ENCODE measurements around the gene PPARA. TPM values are rescaled to one million over a fixed set of nuclear protein-coding genes. Genes with fewer than 3 reads are reported as not detected.

The PPARA gene
- total RNA-seq, 1 experiment from 2014 or later = 10.7 TPM

DNA sequence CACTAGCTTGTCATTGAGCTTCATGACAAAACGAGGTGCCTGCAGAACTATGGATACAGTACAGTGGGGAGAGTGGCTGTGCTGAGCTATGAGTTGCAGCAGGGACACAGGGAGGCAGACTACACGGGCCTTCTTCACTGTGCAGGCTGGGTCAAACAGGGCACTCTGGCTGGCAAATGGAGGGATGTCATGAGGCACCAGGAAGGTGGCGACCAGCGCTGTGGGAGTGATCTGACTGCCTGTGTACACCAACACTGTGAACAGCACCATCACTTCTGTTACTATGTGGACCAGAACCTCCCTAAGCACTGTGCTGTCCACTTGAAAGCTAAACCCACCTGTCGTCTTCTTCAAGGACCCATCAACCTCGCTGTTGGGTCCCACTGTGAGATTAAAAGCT, 109.7 kb downstream of the PPARA start:
- TF ChIP-seq REST (IDR thresholded peaks at IDR 0.05; ENCODE audit: insufficient read depth in 1 of 2, low read depth in 2 of 2, low read length in 1 of 2) (no peak), POLR2AphosphoS5 (IDR thresholded peaks at IDR 0.05; ENCODE audit: low read depth, low read length) (no peak), TCF7L2 (IDR thresholded peaks at IDR 0.05; ENCODE audit: low read depth, low read length) (no peak), SIN3A (IDR thresholded peaks at IDR 0.05; ENCODE audit: borderline replicate concordance, insufficient read depth, low read depth, low read length) (no peak), CTCF (IDR thresholded peaks at IDR 0.05) (no peak)
- ATAC-seq = no peak
- no peak overlapping the region for H3K27ac ChIP-seq (ENCODE audit: low read length)
- H3K9me3 ChIP-seq (ENCODE audit: control insufficient read depth, insufficient read depth, low read depth, low read length) = no peaks in the 10 kb centered on the region
- intact Hi-C loops (cut with micrococcal nuclease; ENCODE audit: unreplicated experiment) = no loop called here
- POLR2A ChIA-PET = no interaction called here
- no peak overlapping the region for H3K4me3 ChIP-seq (ENCODE audit: low read depth in 2 of 2, low read length in 2 of 2)
- H3K27me3 ChIP-seq (ENCODE audit: control insufficient read depth, insufficient read depth, low read length) = no peaks in the 10 kb centered on the region
- H3K36me3 ChIP-seq (ENCODE audit: control insufficient read depth, insufficient read depth, low read length) = no peaks in the 10 kb centered on the region
- DNase-seq (ENCODE audit: low read depth, low spot score) = no peak
- H3K4me1 ChIP-seq (ENCODE audit: control insufficient read depth, insufficient read depth, low read length) = no peaks in the 10 kb centered on the region
- BruUV-seq (replicated peaks) = no TSS peak
- in situ Hi-C loops (cut with HindIII; ENCODE audit: low pct_unique_long_range_greater_than_20kb, low sequenced_read_pairs) = no loop called here
- CTCF ChIA-PET = no interaction called here

- no peaks in the 10 kb centered on the region for H3K27me3 ChIP-seq (ENCODE audit: control insufficient read depth, insufficient read depth, low read length)
- CTCF ChIA-PET = no interaction called here
- H3K36me3 ChIP-seq (ENCODE audit: control insufficient read depth, insufficient read depth, low read length) = no peaks in the 10 kb centered on the region
- TF ChIP-seq SIN3A (IDR thresholded peaks at IDR 0.05; ENCODE audit: borderline replicate concordance, insufficient read depth, low read depth, low read length) (no peak), POLR2AphosphoS5 (IDR thresholded peaks at IDR 0.05; ENCODE audit: low read depth, low read length) (no peak), CTCF (IDR thresholded peaks at IDR 0.05) (no peak), TCF7L2 (IDR thresholded peaks at IDR 0.05; ENCODE audit: low read depth, low read length) (no peak), REST (IDR thresholded peaks at IDR 0.05; ENCODE audit: insufficient read depth in 1 of 2, low read depth in 2 of 2, low read length in 1 of 2) (no peak)
- H3K9me3 ChIP-seq (ENCODE audit: control insufficient read depth, insufficient read depth, low read depth, low read length) = no peaks in the 10 kb centered on the region
- no peak for ATAC-seq
- no peak overlapping the region for H3K4me3 ChIP-seq (ENCODE audit: low read depth in 2 of 2, low read length in 2 of 2)
- in situ Hi-C loops (cut with HindIII; ENCODE audit: low pct_unique_long_range_greater_than_20kb, low sequenced_read_pairs) (no loop called here), intact Hi-C loops (cut with micrococcal nuclease; ENCODE audit: unreplicated experiment) (no loop called here)
- no peak overlapping the region for H3K27ac ChIP-seq (ENCODE audit: low read length)
- no TSS peak for BruUV-seq (replicated peaks)
- DNase-seq (ENCODE audit: low read depth, low spot score) = no peak
- H3K4me1 ChIP-seq (ENCODE audit: control insufficient read depth, insufficient read depth, low read length) = no peaks in the 10 kb centered on the region
- POLR2A ChIA-PET = no interaction called here
Measured at GRCh38 chr22:46262449-46263215, 112.3 kb downstream of the PPARA start.

Measured in Panc1 (cell line).